Embryonic facial prominence (tissue), 1 donor: ENCODE results near the gene GPT2.
"Not testable (repeated sequence)": the region's sequence is repeated elsewhere in the genome, so short reads cannot be mapped to it uniquely, and the experiment has no call there.

ENCODE experiments used
- DNase-seq: peaks from one replicate; pipeline ENCODE4 v3.0.0-alpha.2; 2016; ENCODE audit errors: extremely low spot score

Gene GPT2

DNA sequence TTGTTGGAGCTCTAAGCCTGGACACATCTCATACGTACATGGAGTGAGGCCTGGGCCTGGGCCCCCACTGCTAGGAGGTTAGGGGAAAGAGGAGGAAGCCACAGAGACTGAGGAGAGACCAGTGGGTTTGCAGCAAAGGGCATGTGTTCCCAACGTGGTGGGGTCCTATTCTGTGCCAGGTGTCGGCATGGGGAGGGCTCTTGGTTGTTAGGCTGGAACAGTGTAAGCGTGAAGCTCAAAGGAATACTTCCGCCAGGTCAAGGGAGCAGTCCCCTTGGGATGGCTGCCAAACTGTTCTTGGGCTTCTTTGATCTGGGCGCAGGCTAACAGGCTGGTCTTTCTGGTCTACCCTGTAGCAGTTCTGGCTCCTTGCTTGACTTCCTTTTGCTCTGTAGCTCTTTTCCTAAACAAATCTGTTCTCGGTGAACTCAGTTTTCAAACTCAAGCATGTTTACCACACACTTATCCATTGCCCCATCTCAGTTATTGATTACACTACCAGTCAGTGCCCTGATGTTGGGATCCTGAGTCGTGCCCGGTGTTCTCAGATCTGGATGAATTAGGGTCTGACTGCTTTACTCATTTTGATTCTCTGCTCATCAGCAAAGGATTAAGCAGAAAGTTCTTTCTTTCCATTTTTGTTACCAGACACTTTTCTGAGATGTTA, 36.4 kb downstream of the GPT2 start:
- DNase-seq: no peak

DNA sequence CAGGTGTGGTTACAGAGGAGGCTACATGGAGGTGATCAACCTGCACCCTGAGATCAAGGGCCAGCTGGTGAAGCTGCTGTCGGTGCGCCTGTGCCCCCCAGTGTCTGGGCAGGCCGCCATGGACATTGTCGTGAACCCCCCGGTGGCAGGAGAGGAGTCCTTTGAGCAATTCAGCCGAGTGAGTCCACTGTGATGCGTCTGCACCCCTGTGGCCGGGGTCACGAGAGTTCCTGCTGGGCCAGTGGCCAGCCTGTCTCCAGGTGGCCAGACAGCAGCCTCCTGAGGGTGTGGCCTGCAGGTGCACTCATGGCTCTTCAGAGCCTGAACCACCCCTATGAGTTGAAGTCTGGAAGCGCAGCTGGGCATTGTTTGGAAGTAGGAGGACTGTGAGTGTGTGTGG, 38.1 kb downstream of the GPT2 start:
- DNase-seq: no peak

DNA sequence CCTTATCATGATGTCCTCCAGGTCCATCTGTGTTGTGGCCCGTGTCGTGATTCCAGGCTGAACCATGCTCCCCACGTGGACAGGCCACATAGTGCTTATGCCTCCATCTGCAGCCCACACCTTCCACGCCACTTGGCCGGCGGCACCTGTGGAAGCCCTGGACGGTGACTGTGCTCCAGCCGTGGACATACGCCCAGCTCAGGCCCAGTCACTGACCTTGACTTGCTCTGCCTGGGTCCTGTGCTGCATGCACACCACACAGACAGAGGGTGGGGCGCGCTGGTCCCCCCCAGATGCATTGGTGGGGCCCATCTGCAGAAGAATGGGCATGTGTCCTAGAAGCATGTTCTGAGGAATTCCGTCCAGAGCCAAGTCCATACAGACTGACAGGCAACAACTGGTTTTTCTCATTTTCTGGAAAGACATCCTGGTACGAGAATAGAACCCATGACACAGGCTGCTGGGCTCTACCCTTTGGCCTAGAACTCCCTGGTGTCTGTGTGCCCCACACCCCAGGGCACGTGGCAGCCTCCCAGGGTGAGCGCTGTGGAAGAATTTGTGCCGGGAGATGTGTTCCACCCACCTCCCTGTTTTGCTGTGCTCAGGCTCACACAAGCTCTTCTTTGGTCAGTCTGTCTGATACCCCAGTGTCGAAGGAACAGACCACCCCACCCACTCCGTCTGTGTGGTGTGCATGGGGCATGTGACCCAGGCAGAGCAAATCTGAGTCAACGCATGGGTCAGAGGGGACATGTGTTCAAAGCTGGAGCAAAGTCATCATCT, 39.5 kb downstream of the GPT2 start:
- DNase-seq: no peak

DNA sequence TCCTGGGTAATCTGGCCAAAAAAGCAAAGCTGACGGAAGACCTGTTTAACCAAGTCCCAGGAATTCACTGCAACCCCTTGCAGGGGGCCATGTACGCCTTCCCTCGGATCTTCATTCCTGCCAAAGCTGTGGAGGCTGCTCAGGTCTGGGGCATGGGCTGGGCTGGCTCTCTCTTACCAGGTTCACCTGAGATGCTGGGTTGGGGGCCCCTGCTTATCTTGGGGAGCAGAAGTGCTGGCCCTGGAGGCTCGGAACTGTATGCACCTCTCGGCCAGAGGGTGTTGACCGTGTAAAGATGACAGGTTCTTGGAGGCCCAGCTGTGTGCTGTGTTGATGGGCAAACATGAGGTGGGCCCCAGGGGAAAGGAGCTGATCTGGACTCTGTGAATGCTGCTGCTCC, 40.2 kb downstream of the GPT2 start:
- no peak for DNase-seq

DNA sequence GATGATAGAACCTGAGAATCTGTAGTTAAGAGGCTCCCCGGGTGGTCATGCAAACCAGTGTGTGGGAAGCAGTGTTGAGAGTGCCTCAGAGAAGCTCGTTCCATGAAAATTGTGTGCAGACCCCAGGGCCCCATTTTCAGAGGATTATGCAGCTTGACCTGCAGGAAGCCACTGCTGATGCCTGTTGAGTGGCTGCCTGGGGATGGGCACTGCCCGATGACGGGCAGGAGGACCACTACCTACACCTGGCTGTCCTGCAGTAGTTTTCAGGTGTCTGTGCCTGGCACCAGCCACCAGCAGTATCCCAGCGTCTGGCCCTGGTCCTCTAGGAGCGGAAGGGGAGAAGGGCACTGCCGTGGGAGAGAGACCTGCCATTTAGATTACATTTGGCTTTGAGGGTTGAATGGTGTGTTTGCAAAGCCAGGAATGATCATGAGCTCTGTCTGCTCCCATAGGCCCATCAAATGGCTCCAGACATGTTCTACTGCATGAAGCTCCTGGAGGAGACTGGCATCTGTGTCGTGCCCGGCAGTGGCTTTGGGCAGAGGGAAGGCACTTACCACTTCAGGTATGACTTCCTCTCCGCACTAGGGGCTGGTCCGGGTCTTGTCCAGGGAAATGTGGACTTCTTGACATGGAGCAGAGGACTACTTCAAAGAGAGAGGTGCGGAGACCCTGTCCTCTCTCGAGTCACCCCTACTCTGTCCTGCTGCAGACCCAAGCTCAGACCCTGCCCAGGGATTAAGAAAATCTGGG, 42.5 kb downstream of the GPT2 start:
- no peak for DNase-seq

DNA sequence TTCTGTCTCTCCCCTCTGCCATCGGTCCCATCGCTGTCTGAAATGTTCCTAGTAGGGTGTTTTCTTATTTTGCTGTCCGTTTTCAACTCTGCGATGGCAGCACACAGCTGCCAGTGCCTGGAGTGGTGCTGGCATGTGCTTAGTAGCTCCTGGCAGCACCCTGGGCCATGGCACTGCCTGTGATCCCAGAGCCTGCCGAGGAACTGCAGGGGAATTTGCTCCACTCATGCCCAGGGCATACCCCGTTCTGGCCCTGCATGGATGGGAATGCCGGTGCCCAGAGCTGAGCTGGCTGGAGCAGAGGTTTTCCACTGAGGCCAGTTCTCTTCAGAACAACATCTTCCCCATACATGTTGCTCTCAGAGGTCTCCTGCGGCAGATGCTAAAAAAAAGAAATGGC, 43.1 kb downstream of the GPT2 start:
- DNase-seq: no peak

DNA sequence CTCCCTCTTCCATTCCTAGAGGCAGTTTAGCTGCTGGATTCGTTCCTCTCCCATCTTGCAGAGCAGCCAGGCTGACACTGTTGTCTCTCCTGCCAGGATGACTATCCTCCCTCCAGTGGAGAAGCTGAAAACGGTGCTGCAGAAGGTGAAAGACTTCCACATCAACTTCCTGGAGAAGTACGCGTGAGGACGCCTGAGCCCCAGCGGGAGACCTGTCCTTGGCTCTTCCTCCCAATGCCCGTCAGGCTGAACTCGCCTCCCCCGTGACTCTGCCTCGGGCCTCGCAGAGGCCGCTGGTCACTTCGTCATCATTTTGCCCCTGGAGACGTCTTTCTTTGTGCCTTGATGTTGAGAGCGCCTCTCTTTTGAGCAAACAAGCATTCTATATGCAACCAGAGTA, 44.6 kb downstream of the GPT2 start:
- DNase-seq: no peak

DNA sequence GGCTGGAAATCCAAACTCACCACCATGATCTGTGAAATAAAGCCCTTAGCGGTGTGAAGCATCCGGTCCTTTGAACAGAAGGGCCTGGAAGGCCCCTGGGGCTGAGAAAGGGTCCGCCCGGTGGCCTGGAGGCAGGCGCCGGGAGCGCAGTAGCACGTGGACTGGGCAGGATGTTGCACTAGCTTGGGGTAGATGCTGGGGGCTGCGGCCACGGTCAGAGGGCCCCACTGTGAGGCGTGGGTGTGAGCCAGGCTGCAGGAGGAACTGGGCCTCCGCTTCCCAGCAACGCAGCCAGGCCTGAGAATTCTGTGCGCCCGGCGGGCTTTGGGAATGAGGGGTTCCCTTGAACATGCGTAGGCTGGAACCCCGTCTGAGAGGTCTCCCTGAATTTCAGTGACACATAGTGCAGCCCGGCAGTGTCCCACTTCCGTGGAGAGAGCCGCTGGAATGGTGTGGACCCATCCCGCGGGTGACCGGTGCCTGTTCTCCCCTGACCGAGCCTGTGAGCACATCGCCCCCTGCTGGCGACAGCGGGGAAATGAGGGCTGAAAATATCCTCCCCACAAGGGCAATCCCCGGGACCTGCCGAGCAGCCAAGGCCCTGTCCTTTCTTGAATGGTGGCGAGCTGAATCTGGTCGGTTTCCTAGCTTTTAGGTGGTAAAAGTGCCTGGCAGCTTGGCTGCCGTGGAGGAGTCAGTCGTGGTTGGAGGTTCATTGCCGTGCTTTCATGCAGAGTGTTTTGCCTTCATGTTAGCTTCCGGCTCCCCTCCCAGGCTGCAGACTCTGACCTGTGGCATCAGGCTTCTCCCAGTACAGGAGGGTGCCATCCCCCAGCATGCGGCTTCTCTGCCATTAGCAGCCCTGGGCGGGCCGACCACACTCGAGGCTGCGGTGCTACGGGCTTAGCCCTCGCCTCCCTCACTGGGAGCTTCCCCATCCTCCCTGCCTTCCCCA, 45.5 kb downstream of the GPT2 start:
- no peak for DNase-seq

DNA sequence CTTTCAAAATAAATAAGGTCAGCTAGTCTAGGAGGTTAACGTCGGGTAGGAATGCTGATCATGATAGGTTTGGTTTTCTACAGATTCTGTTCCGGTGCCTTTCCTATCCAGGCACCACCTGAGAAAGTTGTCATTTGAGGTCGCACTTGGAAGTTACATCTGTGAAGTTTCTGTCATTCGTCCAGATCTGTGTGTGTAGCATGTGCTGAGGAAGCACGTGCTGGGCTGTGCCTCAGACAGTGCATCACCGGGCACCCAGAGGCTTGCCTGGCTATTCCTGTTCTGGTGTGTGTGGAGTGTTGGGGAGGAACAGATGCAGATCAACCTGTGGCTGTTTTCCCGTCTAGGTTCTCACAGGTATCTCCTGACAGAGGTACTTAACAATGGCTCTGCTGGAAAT, 46.7 kb downstream of the GPT2 start:
- no peak for DNase-seq

DNA sequence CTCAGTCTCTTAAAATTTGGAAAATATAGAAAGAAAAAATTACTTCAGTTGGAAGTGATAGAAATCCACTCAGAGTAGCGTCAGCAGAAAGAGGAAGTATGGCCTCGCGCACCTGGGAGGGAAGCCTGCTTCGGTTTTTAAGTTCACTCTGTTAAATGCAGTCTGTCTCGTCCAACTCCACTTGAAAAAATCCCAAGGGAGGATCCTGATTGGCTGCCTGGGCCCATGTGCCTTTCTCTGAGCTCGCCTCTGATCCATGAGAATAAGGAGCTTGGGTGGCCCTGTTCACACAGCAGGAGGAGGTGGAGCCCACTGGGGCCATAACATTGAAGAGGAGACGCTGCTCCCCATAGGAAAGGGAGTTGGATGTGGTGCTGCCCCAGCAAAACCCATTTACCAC, 48.6 kb downstream of the GPT2 start:
- DNase-seq: no peak

DNA sequence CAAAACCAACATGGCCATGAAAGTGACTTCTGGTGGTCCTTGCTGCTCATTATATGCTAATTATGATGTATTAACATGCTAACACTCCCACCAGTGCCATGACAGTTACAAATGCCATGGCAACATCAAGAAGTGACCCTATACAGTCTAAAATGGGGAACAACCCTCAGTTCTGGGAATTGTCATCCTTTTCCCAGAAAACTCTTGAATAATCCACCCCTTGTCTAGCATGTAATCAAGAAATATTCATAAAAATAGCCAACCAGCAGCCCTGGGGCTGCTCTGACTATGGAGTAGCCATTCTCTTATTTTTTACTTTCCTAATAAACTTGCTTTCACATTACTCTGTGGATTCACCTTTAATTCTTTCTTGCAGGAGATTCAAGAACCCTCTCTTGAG, 53.4 kb downstream of the GPT2 start:
- DNase-seq: no peak

DNA sequence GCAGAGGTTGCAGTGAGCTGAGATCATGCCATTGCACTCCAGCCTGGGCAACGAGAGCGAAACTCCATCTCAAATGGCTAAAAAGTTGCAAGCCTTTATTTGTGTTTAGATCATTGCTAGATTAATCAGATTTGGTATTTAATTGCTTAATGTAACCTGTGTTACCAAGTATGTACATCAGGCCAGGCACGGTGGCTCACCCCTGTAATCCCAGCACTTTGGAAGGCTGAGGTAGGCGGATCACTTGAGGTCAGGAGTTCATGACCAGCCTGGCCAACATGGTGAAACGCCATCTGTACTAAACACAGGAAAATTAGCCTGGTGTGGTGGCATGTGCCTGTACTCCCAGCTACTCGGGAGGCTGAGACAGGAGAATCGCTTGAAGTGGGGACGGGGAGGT, 60.6 kb downstream of the GPT2 start:
- not testable (repeated sequence) for DNase-seq

DNA sequence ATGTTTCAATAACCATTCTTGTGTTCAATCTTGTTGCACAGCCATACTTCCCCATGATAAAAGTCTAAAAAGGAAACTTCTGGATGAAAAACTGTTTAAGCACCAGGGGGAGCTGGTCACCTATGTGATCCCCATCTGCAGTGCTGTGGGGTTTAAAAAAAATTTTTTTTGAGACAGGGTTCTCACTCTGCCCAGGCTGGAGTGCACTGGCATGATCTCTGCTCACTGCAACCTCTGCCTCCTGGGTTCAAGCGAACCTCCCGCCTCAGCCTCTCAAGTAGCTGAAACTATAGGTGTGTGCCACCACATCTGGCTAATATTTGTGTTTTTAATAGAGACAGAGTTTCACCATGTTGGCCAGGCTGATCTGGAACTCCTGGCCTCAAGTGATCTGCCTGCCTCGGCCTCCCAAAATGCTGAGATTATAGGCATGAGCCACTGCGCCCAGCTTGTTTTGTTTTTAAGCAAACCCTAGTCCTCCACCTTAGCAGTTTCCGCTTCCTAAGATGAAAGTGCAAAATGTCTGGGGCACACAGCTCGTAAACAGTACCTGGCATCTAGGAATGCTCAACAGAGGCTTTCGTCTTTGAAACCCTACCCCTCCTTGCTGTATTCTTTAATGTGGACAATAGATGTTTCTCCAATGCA, 63.9 kb downstream of the GPT2 start:
- DNase-seq: no peak

DNA sequence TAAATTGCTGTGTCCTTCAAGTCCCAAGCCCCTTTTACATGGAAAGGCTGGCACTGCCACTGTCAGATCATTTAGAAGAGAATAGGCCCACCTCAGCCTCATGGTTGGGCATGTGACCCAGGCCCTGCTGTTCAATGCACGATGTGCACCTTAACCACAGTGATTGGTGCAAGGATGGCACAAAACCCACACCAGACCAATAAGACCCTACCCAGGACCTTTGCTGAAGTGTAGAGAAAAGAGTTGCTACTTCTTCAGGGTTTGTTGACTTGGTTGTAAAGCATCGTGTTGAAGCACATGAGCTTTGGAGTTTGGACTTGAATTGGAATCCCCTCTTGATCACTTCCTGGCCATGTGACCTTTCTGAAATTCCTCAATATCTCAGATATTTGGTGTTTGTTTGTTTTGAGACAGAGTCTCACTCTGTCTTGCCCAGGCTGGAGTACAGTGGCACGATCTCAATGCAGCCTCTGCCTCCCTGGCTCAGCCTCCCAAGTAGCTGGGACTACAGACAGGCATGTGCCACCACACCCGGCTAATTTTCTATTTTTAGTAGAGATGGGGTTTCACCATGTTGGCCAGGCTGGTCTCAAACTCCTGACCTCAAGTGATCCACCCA, 64.5 kb downstream of the GPT2 start:
- DNase-seq: no peak

DNA sequence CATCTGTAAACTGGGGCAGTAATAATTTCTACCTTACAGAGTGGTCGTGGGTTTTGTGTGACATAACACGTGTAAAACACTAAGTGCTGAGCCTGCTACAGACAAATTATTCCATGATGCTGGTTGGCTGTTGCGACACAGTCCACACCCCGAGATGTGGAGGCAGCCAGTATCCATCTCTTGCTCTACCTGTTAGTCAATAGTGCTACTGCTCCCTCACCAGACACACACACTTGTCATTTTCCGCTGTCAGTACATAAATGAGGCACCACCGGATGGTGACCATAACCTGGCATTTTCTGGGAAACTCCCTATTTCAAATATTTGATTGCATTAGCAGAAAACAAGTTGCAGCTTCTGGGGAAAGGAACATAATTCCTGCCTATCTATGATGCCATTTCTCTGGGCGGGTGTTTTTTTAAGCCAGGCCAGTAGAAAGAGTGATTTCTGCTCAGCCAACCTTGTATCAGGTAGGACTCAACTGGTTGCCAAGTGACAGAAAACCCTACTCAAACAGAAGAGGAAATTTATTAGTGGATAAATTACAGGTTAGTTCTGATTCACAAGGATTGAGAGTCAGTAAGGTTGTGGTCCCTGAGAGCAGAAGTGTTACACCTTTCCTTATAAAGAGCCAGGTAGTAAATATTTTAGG, 65.2 kb downstream of the GPT2 start:
- DNase-seq: no peak

DNA sequence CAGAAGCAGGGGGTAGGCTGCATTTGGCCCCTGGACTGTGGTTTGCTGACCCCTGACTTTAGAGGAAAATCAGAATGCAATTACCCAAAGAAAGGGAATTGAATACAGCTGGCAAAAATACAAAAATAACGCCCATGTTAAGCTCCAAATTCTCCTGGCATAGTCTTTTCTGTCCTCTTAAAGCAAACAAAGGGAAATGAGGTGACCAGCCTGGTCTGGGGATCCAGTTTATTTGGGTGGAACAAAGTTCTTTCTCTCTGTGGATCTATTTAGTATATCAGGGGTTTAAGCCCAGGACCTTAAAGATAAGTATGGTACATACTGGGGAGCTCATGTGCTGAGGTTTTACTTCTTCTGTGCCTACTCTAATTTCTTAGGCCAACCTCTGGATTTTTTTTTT, 65.8 kb downstream of the GPT2 start:
- DNase-seq: no peak

DNA sequence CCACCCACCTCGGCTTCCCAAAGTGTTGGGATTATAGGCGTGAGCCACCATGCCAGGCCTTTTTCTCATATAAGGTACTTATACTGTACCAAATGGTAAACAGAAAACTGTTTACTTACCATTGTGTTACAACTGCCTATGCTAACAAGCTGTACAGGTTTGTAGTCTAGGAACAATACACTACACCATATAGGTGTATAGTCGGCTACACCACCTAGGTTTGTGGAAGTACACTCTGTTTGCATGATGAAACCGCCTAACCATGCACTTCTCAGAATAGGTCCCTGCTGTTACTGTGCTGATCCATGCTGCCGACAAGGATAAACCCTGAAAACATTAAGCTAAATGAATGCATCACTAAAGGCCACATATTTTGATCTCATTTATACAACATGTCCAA, 70.4 kb downstream of the GPT2 start:
- DNase-seq: no peak

DNA sequence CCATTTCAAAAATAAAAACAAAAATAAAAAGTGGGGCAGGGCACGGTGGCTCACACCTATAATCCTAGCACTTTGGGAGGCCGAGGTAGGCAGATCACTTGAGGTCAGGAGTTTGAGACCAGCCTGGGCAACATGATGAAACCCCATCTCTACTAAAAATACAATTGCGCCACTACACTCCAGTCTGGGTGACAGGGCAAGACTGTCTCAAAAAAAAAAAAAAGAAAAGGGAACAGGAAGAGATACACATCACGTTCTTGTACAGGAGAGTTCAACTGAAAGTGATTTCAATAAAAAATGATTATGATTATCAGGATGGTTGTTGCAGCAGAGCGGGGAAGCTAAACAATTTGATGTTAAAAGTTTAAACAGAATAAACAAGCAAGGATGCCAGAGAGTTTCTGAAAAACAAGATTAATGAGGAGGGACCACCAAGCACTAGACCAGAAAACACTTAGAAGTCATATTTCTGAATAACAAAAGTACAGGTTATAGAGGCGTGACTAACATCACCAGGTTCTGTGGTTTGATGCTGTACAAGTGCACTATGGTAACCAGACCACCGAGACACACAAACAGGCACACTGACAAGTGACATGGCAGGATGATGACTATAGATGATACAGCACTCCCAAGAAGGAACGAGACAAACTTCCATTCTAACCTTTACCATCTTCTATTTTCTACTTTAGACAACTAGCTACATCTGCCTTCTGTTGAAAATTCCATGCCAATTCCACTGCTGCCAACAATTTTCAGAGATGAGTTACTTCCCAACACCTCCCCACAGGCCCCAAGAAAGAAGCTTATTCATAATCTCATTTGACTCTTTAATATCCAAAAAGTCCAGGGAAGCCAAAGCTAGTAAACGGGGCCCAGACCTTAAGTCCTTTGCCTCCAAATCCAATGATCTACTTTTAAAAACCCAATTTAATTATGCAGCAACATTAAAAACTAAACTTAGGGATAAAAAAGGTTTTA, 77.5 kb downstream of the GPT2 start:
- no peak for DNase-seq

DNA sequence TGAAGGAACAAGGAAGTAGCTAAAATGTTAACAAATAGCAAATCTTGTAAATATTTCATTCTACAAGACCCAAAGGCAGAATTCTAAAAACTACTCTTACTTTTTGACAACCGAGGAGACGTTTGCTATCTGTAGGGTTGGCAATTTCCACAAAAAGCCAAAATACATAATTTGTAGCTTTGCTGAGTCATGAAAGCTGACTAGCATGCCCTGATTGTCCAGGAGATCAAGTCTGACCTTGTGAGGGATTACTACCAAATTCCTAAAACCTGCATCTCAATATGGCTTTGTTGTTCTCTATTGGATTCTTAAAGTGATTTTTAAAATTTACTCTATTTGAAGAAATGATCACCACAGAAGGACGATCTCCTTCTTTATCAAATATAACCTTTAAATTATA, 78.5 kb downstream of the GPT2 start:
- no peak for DNase-seq
